ENCODE results near the gene VAPB.

VAPB gene

DNA sequence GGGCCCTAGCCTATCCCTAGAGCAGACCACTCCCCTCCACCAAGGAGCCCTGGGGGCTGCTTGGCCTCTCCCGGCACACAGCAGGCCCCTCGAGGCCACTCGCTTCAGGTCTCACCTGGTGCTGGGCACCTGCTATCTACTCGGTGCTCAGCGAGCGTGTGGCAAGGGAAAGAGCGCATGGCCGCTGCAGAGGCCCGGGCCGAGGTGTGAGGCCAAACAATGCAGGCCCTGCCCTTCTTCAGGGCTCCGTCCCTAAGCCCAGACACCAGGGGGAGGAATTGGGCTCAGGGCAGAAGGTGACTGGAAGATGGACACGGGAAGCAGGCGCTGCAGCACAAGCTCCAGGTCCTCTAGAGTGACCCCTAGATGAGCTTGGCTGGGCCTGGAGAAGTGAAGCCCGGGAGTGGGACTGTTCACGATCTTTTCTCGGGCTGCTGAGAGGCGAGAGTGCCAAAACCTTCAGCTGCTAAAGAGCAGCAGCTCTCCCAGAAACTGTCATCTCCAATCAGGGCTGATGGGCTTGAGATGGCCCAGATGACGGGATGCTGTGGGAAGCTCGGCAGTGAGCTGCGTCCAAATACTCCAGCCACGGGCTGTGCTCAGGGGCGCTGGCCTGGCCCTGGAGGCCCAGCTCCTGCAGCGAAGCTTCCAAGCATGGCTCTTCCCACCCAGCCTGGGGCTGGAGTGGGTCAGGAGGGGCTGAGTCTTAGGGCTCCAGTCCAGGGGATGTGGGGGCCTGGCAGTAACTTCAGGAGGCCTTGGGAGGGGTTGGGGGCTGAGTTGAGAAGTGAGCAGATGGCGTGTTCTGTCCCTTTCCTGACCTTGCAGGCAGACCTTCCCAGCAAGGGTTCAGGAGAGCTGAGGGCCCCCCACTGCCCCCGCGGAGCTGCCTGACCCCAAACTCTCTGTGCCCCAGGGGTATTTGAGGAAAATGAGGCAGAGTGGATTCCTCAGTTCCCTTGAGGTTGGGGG lies 82.5 kb downstream of the VAPB start:
- Histone ChIP-seq H3K4me3 (ENCODE audit: low read length) (no peak overlapping the region), H3K9ac (ENCODE audit: low read length) (no peak overlapping the region), H3K9me3 (ENCODE audit: insufficient read depth, low read length) (no peaks in the 10 kb centered on the region), H2AFZ (ENCODE audit: low read depth, low read length) (no peak overlapping the region), H3K27ac (ENCODE audit: low read length) (no peak overlapping the region), H4K20me1 (ENCODE audit: insufficient read depth, low read length) (no peaks in the 10 kb centered on the region), H3K4me1 (ENCODE audit: low read length) (no peaks in the 10 kb centered on the region), H3K79me2 (ENCODE audit: low read length) (no peaks in the 10 kb centered on the region), H3K36me3 (replicated peaks; ENCODE audit: low read depth, low read length) (no peaks in the 10 kb centered on the region), H3K4me2 (ENCODE audit: low read length) (no peak overlapping the region), H3K27me3 (ENCODE audit: low read depth, low read length) (no peaks in the 10 kb centered on the region)
- no peak for TF ChIP-seq EZH2phosphoT487 (IDR thresholded peaks at IDR 0.05; ENCODE audit: low read depth)
- TF ChIP-seq, protein P1, sequence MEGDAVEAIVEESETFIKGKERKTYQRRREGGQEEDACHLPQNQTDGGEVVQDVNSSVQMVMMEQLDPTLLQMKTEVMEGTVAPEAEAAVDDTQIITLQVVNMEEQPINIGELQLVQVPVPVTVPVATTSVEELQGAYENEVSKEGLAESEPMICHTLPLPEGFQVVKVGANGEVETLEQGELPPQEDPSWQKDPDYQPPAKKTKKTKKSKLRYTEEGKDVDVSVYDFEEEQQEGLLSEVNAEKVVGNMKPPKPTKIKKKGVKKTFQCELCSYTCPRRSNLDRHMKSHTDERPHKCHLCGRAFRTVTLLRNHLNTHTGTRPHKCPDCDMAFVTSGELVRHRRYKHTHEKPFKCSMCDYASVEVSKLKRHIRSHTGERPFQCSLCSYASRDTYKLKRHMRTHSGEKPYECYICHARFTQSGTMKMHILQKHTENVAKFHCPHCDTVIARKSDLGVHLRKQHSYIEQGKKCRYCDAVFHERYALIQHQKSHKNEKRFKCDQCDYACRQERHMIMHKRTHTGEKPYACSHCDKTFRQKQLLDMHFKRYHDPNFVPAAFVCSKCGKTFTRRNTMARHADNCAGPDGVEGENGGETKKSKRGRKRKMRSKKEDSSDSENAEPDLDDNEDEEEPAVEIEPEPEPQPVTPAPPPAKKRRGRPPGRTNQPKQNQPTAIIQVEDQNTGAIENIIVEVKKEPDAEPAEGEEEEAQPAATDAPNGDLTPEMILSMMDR (IDR thresholded peaks at IDR 0.05; ENCODE audit: low read depth, low read length): no peak

- H3K27me3 ChIP-seq (ENCODE audit: low read depth, low read length): no peaks in the 10 kb centered on the region
- no peak overlapping the region for H3K4me3 ChIP-seq (ENCODE audit: low read length)
- H3K27ac ChIP-seq (ENCODE audit: low read length): no peak overlapping the region
- TF ChIP-seq, protein P1 (IDR thresholded peaks at IDR 0.05; ENCODE audit: low read depth, low read length): no peak
- TF ChIP-seq EZH2phosphoT487 (IDR thresholded peaks at IDR 0.05; ENCODE audit: low read depth): no peak
- 0 out of 2 replicates have a peak, but pooled peaks cover 2% of the 10 kb centered on the region for H4K20me1 ChIP-seq (ENCODE audit: insufficient read depth, low read length)
- H2AFZ ChIP-seq (ENCODE audit: low read depth, low read length): no peak overlapping the region
- H3K4me2 ChIP-seq (ENCODE audit: low read length): no peak overlapping the region
- H3K4me1 ChIP-seq (ENCODE audit: low read length): no peaks in the 10 kb centered on the region
- H3K36me3 ChIP-seq (replicated peaks; ENCODE audit: low read depth, low read length): no peaks in the 10 kb centered on the region
- no peaks in the 10 kb centered on the region for H3K79me2 ChIP-seq (ENCODE audit: low read length)
- H3K9me3 ChIP-seq (ENCODE audit: insufficient read depth, low read length): no peaks in the 10 kb centered on the region
- no peak overlapping the region for H3K9ac ChIP-seq (ENCODE audit: low read length)
Measured at GRCh38 chr20:58472273-58473018, 83.4 kb downstream of the VAPB start.

DNA sequence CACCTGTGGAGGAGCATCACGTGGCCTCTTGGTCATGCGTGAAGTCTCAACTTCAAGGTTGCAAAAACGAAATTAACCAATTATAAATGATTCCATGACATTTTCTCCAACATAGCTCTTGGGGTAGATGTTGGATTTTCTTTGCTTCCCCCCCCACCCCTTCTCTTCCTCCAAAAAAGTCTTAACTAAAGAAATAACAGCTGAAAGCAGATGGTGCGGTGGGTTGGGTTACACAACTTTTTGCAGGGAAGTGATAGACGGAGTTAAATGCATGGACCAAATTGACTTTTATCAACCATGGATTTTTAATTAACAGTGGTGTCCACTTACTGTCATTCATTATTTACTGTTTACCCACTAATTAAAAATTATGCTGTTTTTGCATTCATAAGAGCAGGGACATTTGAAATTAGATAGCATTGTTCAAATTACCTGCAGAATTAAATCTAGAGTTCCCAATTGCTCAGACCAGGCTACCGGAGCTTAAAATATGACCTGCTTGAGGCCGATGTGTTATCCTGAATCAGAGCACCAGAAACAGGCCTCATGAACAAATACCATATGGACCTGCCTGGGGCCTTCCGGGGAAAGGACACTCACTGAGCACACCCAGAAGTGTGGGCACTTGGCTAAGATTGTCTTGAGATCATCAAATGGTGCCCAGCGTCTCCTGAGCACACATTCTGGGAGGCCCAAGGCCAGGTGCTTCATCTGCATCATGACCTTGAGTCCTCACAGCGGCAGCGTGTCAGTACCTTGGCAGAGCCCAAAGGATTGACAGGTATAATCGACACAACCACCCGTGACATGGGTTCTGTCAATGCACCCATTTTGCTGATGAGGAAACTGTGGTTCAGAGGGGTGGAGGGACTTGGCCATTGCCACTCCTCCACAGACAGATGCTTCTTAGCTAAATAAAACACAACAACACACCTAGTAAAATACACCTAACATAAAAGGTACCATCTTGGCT lies 84.7 kb downstream of the VAPB start:
- Histone ChIP-seq H3K27ac (ENCODE audit: low read length) (no peak overlapping the region), H3K4me2 (ENCODE audit: low read length) (no peak overlapping the region), H3K27me3 (ENCODE audit: low read depth, low read length) (no peaks in the 10 kb centered on the region), H3K9me3 (ENCODE audit: insufficient read depth, low read length) (peaks cover 3% of the 10 kb centered on the region; the same call in 1 of the 2 replicates), H3K4me3 (ENCODE audit: low read length) (no peak overlapping the region), H3K79me2 (ENCODE audit: low read length) (no peaks in the 10 kb centered on the region), H2AFZ (ENCODE audit: low read depth, low read length) (no peak overlapping the region), H4K20me1 (ENCODE audit: insufficient read depth, low read length) (0 out of 2 replicates have a peak, but pooled peaks cover 2% of the 10 kb centered on the region), H3K36me3 (replicated peaks; ENCODE audit: low read depth, low read length) (no peaks in the 10 kb centered on the region), H3K4me1 (ENCODE audit: low read length) (no peaks in the 10 kb centered on the region), H3K9ac (ENCODE audit: low read length) (no peak overlapping the region)
- TF ChIP-seq, protein P1 (IDR thresholded peaks at IDR 0.05; ENCODE audit: low read depth, low read length): no peak
- no peak for TF ChIP-seq EZH2phosphoT487 (IDR thresholded peaks at IDR 0.05; ENCODE audit: low read depth)

Data from OCI-LY3 (cell line).